Stomach (tissue), 4 donors: Measurements from ENCODE around the gene RXYLT1.

ENCODE experiments used
- CTCF ChIP-seq, 7 experiments: fragments of 450-650 bp in 4 of 7; fragments of 200-600 bp in 3 of 7; sonication (generic) in 3 of 7; IDR thresholded peaks; one replicate each; pipeline ENCODE4 v1.5.1; 2016 to 2019; ENCODE audit warnings: antibody characterized with exemption in 7 of 7, control low read depth in 2 of 7, mild to moderate bottlenecking in 1 of 7
- POLR2A ChIP-seq, 4 donors: fragments of 450-650 bp; IDR thresholded peaks; one replicate each; pipeline ENCODE4 v1.6.1; 2016; ENCODE audit warnings: antibody characterized with exemption in 4 of 4, control low read depth in 2 of 4, mild to moderate bottlenecking in 1 of 4, moderate library complexity in 1 of 4
- POLR2AphosphoS5 ChIP-seq, 3 donors: sonication (generic); formaldehyde crosslinking; IDR thresholded peaks; one replicate each; pipeline ENCODE4 v1.6.1; 2016; ENCODE audit warnings: antibody characterized with exemption in 3 of 3

DNA sequence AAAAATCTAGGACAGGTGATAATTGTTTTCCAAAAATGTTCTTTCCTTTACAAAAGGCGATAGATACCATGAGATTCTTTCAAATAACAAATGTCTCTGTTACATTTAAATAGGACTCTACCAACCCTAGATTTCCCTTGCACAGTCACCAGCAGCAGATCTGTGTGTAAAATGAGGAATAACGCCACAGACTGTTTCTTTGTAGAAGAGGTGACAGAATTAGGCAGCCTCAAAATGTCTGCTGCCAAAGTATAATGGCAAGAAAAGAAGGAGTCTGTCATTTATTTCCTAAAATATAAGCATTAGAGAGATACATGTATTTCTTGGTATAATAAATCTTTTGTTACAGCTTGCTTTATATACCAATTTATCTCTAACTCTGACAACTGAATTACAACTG lies 56.3 kb downstream of the RXYLT1 start:
- no peak for TF ChIP-seq POLR2A (IDR thresholded peaks at IDR 0.05)
- TF ChIP-seq CTCF (IDR thresholded peaks at IDR 0.05), result no peak
- no peak for TF ChIP-seq POLR2AphosphoS5 (IDR thresholded peaks at IDR 0.05)
